ENCODE measurements around the gene SETBP1.

SETBP1 gene

GRCh38 chr18:45050712-45051601, 370.3 kb downstream of the SETBP1 start (continued):
- TF ChIP-seq ZNF701 (tag by site-specific recombination; IDR thresholded peaks at IDR 0.05) (no peak), ZNF155 (tag by site-specific recombination; IDR thresholded peaks at IDR 0.05) (no peak), ZNF510 (tag by site-specific recombination; IDR thresholded peaks at IDR 0.05; ENCODE audit: insufficient replicate concordance) (no peak), ZSCAN4 (tag by site-specific recombination; IDR thresholded peaks at IDR 0.05) (peak; percentile 45; the same call in 1 of the 2 replicates), ZSCAN18 (tag by site-specific recombination; IDR thresholded peaks at IDR 0.05) (peak; percentile 29; the same call in 1 of the 2 replicates), ZNF157 (tag by site-specific recombination; IDR thresholded peaks at IDR 0.05) (no peak), ZNF843 (tag by site-specific recombination; IDR thresholded peaks at IDR 0.05) (peak; percentile 90), ZNF571 (tag by site-specific recombination; IDR thresholded peaks at IDR 0.05) (no peak), PRDM6 (tag by site-specific recombination; IDR thresholded peaks at IDR 0.05) (peak; percentile 87), ZFP3 (tag by site-specific recombination; IDR thresholded peaks at IDR 0.05; ENCODE audit: low read depth) (no peak), OVOL3 (tag by site-specific recombination; IDR thresholded peaks at IDR 0.05) (peak; percentile 54; the same call in 1 of the 2 replicates), ZNF561 (tag by site-specific recombination; IDR thresholded peaks at IDR 0.05; ENCODE audit: borderline replicate concordance) (no peak), ZNF133 (tag by site-specific recombination; IDR thresholded peaks at IDR 0.05) (no peak), ZNF785 (tag by site-specific recombination; IDR thresholded peaks at IDR 0.05) (no peak), ZNF514 (tag by site-specific recombination; IDR thresholded peaks at IDR 0.05) (no peak), GLI4 (tag by site-specific recombination; IDR thresholded peaks at IDR 0.05) (no peak), ZNF10 (tag by site-specific recombination; IDR thresholded peaks at IDR 0.05) (no peak), ZNF513 (tag by site-specific recombination; IDR thresholded peaks at IDR 0.05) (0 out of 2 replicates have a peak, but pooled peaks have one; percentile 19), YY1 (tag by site-specific recombination; IDR thresholded peaks at IDR 0.05) (no peak), ZEB2 (tag by site-specific recombination; IDR thresholded peaks at IDR 0.05) (peak; percentile 91), ZNF792 (tag by site-specific recombination; IDR thresholded peaks at IDR 0.05) (no peak), ZSCAN23 (tag by site-specific recombination; IDR thresholded peaks at IDR 0.05) (no peak), ZNF670 (tag by site-specific recombination; IDR thresholded peaks at IDR 0.05; ENCODE audit: low read depth) (no peak), ZBTB49 (tag by site-specific recombination; IDR thresholded peaks at IDR 0.05; ENCODE audit: low read depth) (no peak), ZNF558 (tag by site-specific recombination; IDR thresholded peaks at IDR 0.05) (no peak; the same call in 1 of the 2 replicates), ZNF544 (tag by site-specific recombination; IDR thresholded peaks at IDR 0.05) (no peak), ZBTB21 (tag by site-specific recombination; IDR thresholded peaks at IDR 0.05) (peak; percentile 31; the same call in 1 of the 2 replicates), ZNF76 (tag by site-specific recombination; IDR thresholded peaks at IDR 0.05; ENCODE audit: borderline replicate concordance, low read depth) (peak; percentile 34; the same call in 1 of the 2 replicates), ZFP41 (tag by site-specific recombination; IDR thresholded peaks at IDR 0.05; ENCODE audit: borderline replicate concordance) (no peak), ZBTB20 (tag by site-specific recombination; IDR thresholded peaks at IDR 0.05) (peak; percentile 63; the same call in 1 of the 2 replicates), GLIS2 (tag by site-specific recombination; IDR thresholded peaks at IDR 0.05) (no peak), TCF7L2 (IDR thresholded peaks at IDR 0.05; ENCODE audit: borderline replicate concordance, low read depth, low read length) (no peak)
